Naive B cell (primary cell): Measurements from ENCODE around the gene ZNF710. TPM values are rescaled to one million over a fixed set of nuclear protein-coding genes. Genes with fewer than 3 reads are reported as not detected.
A peak's percentile ranks its signal among the peaks of the same experiment; 100 is the strongest.
"Not testable (repeated sequence)": the region's sequence is repeated elsewhere in the genome, so short reads cannot be mapped to it uniquely, and the experiment has no call there.

Experiments
- ATAC-seq, 2 donors: fragments of 150-1000 bp; cut with Tn5 transposase; 2 replicates each; pipeline ENCODE4 v1.10.0; 2021; ENCODE audit warnings: low read depth in 2 of 2, mild to moderate bottlenecking in 2 of 2, moderate library complexity in 2 of 2
- DNase-seq: peaks from one replicate; pipeline ENCODE4 v3.0.0; 2022
- H3K27ac Mint-ChIP-seq, 6 donors: one replicate each; pipeline ENCODE4 v1.8.0; 2020 to 2022; ENCODE audit warnings: mild to moderate bottlenecking in 6 of 6, mixed read lengths in 6 of 6, moderate library complexity in 5 of 6, inconsistent platforms in 2 of 6
- H3K27me3 Mint-ChIP-seq, 3 donors: one replicate each; pipeline ENCODE4 v1.8.0; 2021 to 2022; ENCODE audit warnings: mixed read lengths in 3 of 3, mild to moderate bottlenecking in 1 of 3
- H3K36me3 Mint-ChIP-seq, 2 donors: one replicate each; pipeline ENCODE4 v1.8.0; 2020 to 2022; ENCODE audit warnings: mixed read lengths in 2 of 2, inconsistent platforms in 1 of 2, mild to moderate bottlenecking in 1 of 2
- H3K4me1 Mint-ChIP-seq, 3 donors: one replicate each; pipeline ENCODE4 v1.8.0; 2020 to 2022; ENCODE audit warnings: mixed read lengths in 3 of 3, inconsistent platforms in 1 of 3, mild to moderate bottlenecking in 1 of 3, moderate library complexity in 1 of 3
- H3K4me3 Mint-ChIP-seq, 8 donors: one replicate each; pipeline ENCODE4 v1.8.0; 2020 to 2022; ENCODE audit warnings: mild to moderate bottlenecking in 8 of 8, mixed read lengths in 8 of 8, moderate library complexity in 8 of 8, inconsistent platforms in 2 of 8
- H3K9me3 Mint-ChIP-seq, 7 donors: one replicate each; pipeline ENCODE4 v1.8.0; 2020 to 2022; ENCODE audit warnings: mixed read lengths in 7 of 7, mild to moderate bottlenecking in 5 of 7, inconsistent platforms in 2 of 7, moderate library complexity in 1 of 7
- polyA plus RNA-seq, 6 donors: library from polyadenylated mRNA; unstranded; fragments of 300-500 nt; fragmentation: Illumina TruSeq; gene quantifications; one replicate each; pipeline ENCODE4 v1.2.3, GENCODE V29; 2021; ENCODE audit warnings: low read depth in 6 of 6

ZNF710 gene, protein sequence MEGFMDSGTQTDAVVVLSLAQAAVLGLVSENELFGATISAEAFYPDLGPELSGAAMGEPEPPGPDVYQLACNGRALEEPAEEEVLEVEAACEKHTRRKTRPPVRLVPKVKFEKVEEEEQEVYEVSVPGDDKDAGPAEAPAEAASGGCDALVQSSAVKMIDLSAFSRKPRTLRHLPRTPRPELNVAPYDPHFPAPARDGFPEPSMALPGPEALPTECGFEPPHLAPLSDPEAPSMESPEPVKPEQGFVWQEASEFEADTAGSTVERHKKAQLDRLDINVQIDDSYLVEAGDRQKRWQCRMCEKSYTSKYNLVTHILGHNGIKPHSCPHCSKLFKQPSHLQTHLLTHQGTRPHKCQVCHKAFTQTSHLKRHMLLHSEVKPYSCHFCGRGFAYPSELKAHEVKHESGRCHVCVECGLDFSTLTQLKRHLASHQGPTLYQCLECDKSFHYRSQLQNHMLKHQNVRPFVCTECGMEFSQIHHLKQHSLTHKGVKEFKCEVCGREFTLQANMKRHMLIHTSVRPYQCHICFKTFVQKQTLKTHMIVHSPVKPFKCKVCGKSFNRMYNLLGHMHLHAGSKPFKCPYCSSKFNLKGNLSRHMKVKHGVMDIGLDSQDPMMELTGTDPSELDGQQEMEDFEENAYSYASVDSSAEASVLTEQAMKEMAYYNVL
- polyA plus RNA-seq: 1 to 10 TPM in 5 of 6 donors, under 1 TPM in 1; 0.64 to 2.4 (median 2.0) TPM

GRCh38 chr15:90001062-90001682 lies at the start of gene ZNF710:
TSS of gene ZNF710 (plus strand) at chr15:90001324. CDS start at chr15:90067138, 65,814 bp downstream.
- no peaks in the 10 kb centered on the region for H3K9me3 Mint-ChIP-seq
- H3K36me3 Mint-ChIP-seq: peaks cover 5 to 12% of the 10 kb centered on the region in 2 donors
- DNase-seq: peak; percentile 41

GRCh38 chr15:89954541-89954940 lies 46.6 kb upstream of the ZNF710 start:
- peaks cover 0 to 6% (median 2%) of the 10 kb centered on the region in 7 donors for H3K9me3 Mint-ChIP-seq
- H3K27ac Mint-ChIP-seq: no peak overlapping the region
- H3K27me3 Mint-ChIP-seq: peaks cover 0 to 7% (median 0%) of the 10 kb centered on the region in 3 donors
- ATAC-seq (no peak), DNase-seq (no peak)
- H3K4me1 Mint-ChIP-seq: no peaks in the 10 kb centered on the region
- H3K4me3 Mint-ChIP-seq: no peak overlapping the region
- peaks cover 0 to 4% of the 10 kb centered on the region in 2 donors for H3K36me3 Mint-ChIP-seq

More at GRCh38 chr15:90001062-90001682, at the start of gene ZNF710:
- H3K4me1 Mint-ChIP-seq: peaks cover 40 to 52% (median 46%) of the 10 kb centered on the region in 3 donors
- peak within 1 kb of the TSS; percentile 95 to 98 (median 96) for H3K27ac Mint-ChIP-seq
- H3K4me3 Mint-ChIP-seq: peak within 1 kb of the TSS; percentile 92 to 99 (median 98)
- no peaks in the 10 kb centered on the region for H3K27me3 Mint-ChIP-seq
- peak; percentile 33 to 39 for ATAC-seq

- not testable (repeated sequence) for H3K27ac Mint-ChIP-seq, H3K36me3 Mint-ChIP-seq, ATAC-seq, H3K9me3 Mint-ChIP-seq, H3K27me3 Mint-ChIP-seq, H3K4me3 Mint-ChIP-seq, DNase-seq, H3K4me1 Mint-ChIP-seq
Observed at GRCh38 chr15:89955449-89955998, 45.6 kb upstream of the ZNF710 start.

GRCh38 chr15:89958107-89958805 lies 42.9 kb upstream of the ZNF710 start:
- H3K27ac Mint-ChIP-seq: no peak overlapping the region
- no peak for ATAC-seq
- peaks cover 0 to 7% (median 0%) of the 10 kb centered on the region in 3 donors for H3K27me3 Mint-ChIP-seq
- H3K4me3 Mint-ChIP-seq: peak overlapping the region in 1 of 8 donors; percentile 29
- H3K4me1 Mint-ChIP-seq: no peaks in the 10 kb centered on the region
- no peak for DNase-seq
- H3K36me3 Mint-ChIP-seq: peaks cover 0 to 4% of the 10 kb centered on the region in 2 donors
- peaks cover 0 to 6% (median 2%) of the 10 kb centered on the region in 7 donors for H3K9me3 Mint-ChIP-seq

DNA sequence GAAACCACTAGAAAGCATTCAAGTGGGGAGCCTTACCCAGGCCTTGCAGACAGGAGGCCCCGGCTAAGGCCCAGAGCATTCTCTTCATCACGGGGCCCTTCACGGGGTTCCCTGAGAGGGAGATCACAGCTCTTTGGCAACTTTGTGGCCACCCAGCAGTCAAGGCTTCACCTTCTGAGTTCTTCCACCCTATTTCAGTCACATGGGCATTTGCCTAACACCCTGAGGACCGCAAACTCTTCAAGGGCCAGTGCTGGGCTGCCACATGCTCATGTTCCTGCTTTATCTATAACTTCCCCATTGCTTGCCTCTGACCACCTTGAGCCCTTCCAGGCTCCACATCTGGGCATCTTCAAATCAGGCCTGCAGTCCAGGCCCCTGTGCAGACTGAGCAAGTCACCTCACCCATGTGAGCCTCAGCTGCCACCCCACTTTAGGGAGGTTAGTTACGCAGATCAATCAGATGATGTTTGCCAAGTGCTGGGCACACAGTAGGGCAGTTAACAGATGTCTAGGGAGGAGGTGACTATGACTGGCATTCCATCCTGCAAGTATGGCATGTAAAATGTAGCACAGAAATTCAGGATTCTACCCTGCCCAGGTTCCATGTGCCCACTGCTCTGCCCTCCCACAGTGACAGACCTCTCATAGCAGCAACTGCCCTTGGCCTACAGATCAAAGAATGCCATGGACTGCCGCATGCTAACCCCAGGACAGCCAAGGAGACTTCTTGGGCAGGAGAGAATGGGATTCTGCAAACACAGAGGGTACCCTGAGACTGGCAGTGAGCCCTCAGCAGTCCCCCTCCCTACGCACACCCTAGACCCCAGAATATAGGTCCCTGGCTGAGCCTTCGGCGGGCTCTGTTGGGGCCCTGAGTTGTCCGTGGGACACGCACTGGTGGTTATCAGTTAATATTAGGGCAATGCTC lies 37.6 kb upstream of the ZNF710 start:
- Mint-ChIP-seq H3K4me3 (no peak overlapping the region), H3K27ac (peak overlapping the region in 1 of 6 donors; percentile 34), H3K27me3 (no peaks in the 10 kb centered on the region), H3K9me3 (no peaks in the 10 kb centered on the region), H3K4me1 (no peaks in the 10 kb centered on the region), H3K36me3 (no peaks in the 10 kb centered on the region)
- no peak for ATAC-seq
- DNase-seq: no peak

DNA sequence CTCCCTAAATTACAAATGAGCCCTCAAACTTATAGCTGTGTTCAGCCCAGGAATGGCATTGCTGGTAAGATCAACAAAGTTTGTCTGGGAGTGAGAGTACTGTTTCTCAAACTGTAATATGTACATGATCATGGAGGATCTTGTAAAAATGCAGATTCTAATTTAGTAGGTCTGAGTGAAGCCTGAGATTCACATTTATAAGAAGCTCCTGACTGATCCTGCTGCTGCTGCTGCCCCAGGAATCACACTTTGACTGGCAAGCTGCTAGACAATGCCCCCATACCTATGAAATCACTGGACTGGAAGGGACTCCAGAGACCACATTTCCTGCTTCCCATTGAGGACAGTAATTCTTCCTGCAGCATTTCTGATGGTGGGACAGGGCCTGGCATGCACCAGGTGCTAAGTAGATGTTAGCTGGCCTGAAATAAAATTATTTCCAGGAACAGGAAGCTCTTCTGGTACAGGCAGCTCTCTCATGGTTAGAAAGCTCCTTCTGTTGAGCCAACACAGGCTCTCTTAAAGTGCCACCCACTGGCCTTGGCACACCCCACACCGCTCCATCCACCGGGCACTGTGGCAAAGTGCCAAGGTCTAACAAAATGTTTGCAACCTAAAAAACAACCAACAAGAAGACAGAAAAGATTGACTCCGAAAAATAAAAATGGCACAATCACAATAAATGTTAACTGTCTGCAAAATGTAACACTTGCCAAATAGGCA lies 36.7 kb upstream of the ZNF710 start:
- DNase-seq (no peak), ATAC-seq (no peak)
- no peak overlapping the region for H3K27ac Mint-ChIP-seq

GRCh38 chr15:89967881-89968280 lies 33.2 kb upstream of the ZNF710 start:
- H3K27me3 Mint-ChIP-seq: no peaks in the 10 kb centered on the region
- H3K27ac Mint-ChIP-seq: peak overlapping the region in 1 of 6 donors; percentile 21
- no peak overlapping the region for H3K4me3 Mint-ChIP-seq
- DNase-seq (no peak), ATAC-seq (no peak)
- peaks cover 13 to 21% (median 19%) of the 10 kb centered on the region in 3 donors for H3K4me1 Mint-ChIP-seq
- no peaks in the 10 kb centered on the region for H3K36me3 Mint-ChIP-seq
- H3K9me3 Mint-ChIP-seq: no peaks in the 10 kb centered on the region

More for the DNA sequence above, 36.7 kb upstream of the ZNF710 start:
- Mint-ChIP-seq H3K4me1 (no peaks in the 10 kb centered on the region), H3K9me3 (no peaks in the 10 kb centered on the region), H3K36me3 (no peaks in the 10 kb centered on the region), H3K27me3 (no peaks in the 10 kb centered on the region), H3K4me3 (peak overlapping the region in 1 of 8 donors; percentile 2)

DNA sequence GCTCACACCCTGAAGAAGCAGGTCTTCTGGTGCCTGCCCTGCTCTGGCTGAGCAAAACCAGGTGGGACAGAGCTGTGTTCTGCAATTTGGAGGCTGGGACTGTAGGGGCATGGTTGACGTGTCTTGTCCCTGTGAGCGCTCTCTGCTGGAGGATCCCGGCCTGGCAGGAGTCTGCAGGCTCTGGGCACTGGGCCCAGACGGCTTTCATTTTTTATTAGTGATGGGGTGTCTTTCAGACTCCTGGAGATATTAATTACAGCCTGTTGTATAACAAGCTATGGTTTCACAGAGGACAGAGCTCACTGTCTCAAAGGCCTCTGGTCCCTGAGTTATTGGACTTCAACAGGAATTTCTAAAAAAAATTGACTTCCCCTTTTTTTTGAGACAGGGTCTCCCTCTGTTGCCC lies 29.5 kb upstream of the ZNF710 start:
- H3K27ac Mint-ChIP-seq: peak overlapping the region in 4 of 6 donors; percentile 16 to 87 (median 43)

DNA sequence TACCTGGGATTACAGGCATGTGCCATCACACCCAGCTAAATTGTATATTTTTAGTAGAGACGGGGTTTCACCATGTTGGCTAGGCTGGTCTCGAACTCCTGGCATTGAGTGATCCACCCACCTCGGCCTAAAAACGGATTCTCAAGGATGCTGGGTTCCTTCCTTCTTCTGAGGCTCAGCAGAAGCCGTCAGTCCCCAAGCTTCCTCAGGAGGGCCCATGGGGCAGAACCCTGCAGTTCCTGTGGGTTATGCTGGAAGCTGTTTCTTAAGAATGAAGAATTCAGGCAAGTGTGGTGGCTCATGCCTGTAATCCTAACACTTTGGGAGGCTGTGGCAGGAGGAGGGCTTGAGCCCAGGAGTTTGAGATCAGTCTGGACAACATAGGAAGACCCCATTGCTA lies 29.0 kb upstream of the ZNF710 start:
- no peaks in the 10 kb centered on the region for H3K36me3 Mint-ChIP-seq
- H3K27me3 Mint-ChIP-seq: no peaks in the 10 kb centered on the region
- peaks cover 18 to 47% (median 41%) of the 10 kb centered on the region in 3 donors for H3K4me1 Mint-ChIP-seq
- peaks cover 0 to 4% (median 0%) of the 10 kb centered on the region in 7 donors for H3K9me3 Mint-ChIP-seq
- ATAC-seq (no peak), DNase-seq (no peak)
- no peak overlapping the region for H3K4me3 Mint-ChIP-seq
- peak overlapping the region in 4 of 6 donors; percentile 16 to 87 (median 60) for H3K27ac Mint-ChIP-seq

More for the DNA sequence above, 29.5 kb upstream of the ZNF710 start:
- ATAC-seq: peak; percentile 57 to 63
- Mint-ChIP-seq H3K9me3 (peaks cover 0 to 4% (median 0%) of the 10 kb centered on the region in 7 donors), H3K4me1 (peaks cover 18 to 47% (median 41%) of the 10 kb centered on the region in 3 donors), H3K36me3 (no peaks in the 10 kb centered on the region), H3K4me3 (peak overlapping the region in 1 of 8 donors; percentile 40), H3K27me3 (no peaks in the 10 kb centered on the region)
- DNase-seq: peak; percentile 6

DNA sequence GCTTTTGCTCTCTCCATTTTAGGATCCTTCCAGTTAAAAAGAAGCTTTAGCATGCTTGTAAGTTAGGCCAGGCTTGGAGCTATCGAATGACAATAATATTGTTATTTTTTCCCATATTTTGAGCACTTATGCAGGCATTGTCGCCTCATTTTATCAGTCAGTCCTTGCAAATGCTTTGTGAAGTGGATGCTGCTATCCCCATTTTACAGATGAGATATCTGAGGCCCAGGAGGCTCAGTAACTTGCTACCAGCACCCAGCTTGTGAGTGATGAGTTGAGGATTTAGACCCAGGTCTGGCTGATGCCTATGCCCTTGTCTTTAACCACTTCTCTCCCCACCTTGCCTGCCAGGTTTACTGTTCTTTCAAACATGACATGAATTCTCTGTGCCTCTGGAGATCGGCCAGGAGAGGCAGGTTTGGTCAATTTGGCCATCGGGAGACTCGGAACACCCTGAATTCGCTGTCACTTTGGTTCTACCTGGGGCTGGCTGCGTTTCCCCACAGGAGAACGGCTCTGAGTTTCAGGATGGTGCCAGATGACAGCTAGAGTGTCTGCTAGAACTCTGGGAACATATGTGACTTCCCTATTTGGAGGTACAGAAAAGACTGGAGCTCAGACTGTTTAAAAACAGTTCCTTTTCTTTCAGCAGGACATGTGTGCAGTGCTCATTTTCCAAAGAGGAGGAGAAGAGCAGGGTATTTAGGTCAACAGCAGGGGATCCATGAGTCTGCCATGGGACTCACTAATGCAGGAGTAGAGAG lies 25.5 kb upstream of the ZNF710 start:
- Mint-ChIP-seq H3K27ac (peak overlapping the region in 5 of 6 donors; percentile 17 to 81 (median 66)), H3K27me3 (no peaks in the 10 kb centered on the region), H3K4me3 (peak overlapping the region in 5 of 8 donors; percentile 1 to 41 (median 27)), H3K36me3 (no peaks in the 10 kb centered on the region), H3K9me3 (peaks cover 0 to 6% (median 0%) of the 10 kb centered on the region in 7 donors), H3K4me1 (peaks cover 21 to 45% (median 40%) of the 10 kb centered on the region in 3 donors)
- ATAC-seq (no peak), DNase-seq (no peak)

DNA sequence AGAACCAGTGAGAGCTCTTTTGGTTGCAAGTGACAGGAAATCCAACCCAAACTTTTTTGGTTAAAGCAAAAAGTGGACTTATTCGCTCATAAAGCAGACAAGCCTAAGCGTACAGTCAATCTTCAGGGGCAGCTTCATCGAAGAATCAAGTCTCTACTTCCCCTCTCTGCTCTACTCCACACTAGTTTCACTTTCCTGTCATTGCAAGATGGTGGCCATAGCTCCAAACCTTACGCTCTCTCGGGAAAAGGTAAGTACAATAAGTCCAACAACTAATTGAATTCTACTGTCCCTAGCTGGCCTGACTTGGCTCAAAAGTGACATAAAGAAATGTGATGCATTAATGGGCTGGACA lies 24.9 kb upstream of the ZNF710 start:
- peak; percentile 35 to 49 for ATAC-seq
- H3K27ac Mint-ChIP-seq: peak overlapping the region in 3 of 6 donors; percentile 51 to 81 (median 66)

More for the DNA sequence above, 24.9 kb upstream of the ZNF710 start:
- Mint-ChIP-seq H3K36me3 (no peaks in the 10 kb centered on the region), H3K9me3 (peaks cover 0 to 6% (median 0%) of the 10 kb centered on the region in 7 donors), H3K4me3 (peak overlapping the region in 4 of 8 donors; percentile 1 to 34 (median 26)), H3K4me1 (peaks cover 15 to 41% (median 35%) of the 10 kb centered on the region in 3 donors), H3K27me3 (no peaks in the 10 kb centered on the region)
- DNase-seq: no peak
